T-helper 2 cell treated with Interferon-gamma antibody and Interleukin-4, amounts not matched to agents 5 μg/mL and 100 μg/mL, for 36 hours (primary cell): ENCODE measurements around the gene HIBCH.
"Not testable (repeated sequence)": the region's sequence is repeated elsewhere in the genome, so short reads cannot be mapped to it uniquely, and the experiment has no call there.

Source experiments
- DNase-seq: peaks from one replicate; pipeline ENCODE4 v3.0.0; 2021; ENCODE audit warnings: low spot score
- H3K27ac Mint-ChIP-seq: one replicate; pipeline ENCODE4 v1.8.0; 2021; ENCODE audit warnings: mild to moderate bottlenecking, mixed read lengths
- H3K27me3 Mint-ChIP-seq: one replicate; pipeline ENCODE4 v1.8.0; 2021; ENCODE audit warnings: low read depth, mixed read lengths
- H3K36me3 Mint-ChIP-seq: one replicate; pipeline ENCODE4 v1.8.0; 2021; ENCODE audit warnings: low read depth, mixed read lengths
- H3K4me1 Mint-ChIP-seq: one replicate; pipeline ENCODE4 v1.8.0; 2021; ENCODE audit warnings: low read depth, mixed read lengths
- H3K4me3 Mint-ChIP-seq: one replicate; pipeline ENCODE4 v1.8.0; 2022; ENCODE audit warnings: mild to moderate bottlenecking, moderate library complexity, mixed read lengths
- H3K9me3 Mint-ChIP-seq: one replicate; pipeline ENCODE4 v1.8.0; 2021; ENCODE audit warnings: mixed read lengths

Gene HIBCH

DNA sequence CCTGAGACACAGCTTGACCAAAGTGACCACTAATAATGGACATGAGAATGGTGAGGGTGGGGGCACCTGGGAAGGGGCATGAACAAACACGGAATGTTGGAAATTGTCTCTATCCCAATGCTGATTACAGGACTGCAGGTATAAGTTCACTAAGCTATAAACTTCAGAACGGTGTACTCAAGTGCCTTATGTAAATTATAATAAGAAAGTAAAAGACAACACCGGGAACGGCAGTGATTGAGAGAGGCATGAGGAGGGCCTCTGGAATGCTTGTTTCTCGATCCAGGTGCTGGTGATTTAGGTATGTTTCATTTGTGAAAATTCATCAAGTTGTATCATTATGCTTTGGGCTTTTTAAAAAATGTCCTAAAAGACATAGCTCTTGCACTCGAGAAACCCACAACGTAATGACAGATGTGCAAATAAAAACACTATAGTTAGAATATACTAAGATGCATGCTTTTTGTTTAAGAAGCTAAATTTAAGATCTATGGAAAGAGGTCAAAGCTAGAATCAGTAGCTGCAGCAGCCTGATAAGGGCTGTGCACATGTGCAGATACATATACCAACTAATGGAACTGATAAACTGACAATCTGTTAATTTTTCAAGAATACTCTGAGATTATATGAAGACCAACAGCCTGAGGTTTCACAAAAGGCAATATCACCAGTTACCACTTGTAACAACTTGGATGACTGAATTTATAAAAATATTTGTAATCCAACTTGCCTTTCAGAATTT is 7.6 kb downstream of the HIBCH start:
- H3K36me3 Mint-ChIP-seq: peaks cover 3% of the 10 kb centered on the region
- no peak overlapping the region for H3K27ac Mint-ChIP-seq
- H3K4me1 Mint-ChIP-seq: peaks cover 16% of the 10 kb centered on the region
- no peaks in the 10 kb centered on the region for H3K9me3 Mint-ChIP-seq
- no peaks in the 10 kb centered on the region for H3K27me3 Mint-ChIP-seq
- DNase-seq: no peak
- H3K4me3 Mint-ChIP-seq: no peak overlapping the region

DNA sequence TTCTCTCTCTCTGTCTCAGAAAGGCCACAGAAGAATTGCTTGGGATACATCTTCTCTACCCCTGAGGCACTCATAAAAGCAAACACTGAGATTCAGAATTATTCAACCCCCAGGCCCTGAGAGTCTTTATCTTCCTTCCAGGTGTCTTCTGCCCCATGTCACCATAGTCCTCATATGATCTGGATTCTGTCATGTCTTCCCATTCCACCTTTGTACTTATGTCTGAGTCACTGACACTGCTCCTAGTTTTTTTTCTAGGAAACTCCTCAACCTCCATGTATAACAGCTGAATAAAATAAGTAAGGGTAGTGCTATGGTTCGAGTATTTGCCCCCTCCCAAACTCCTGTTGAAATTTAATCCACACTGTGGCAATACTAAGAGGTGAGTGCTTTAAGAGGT is 11.6 kb downstream of the HIBCH start:
- Mint-ChIP-seq H3K9me3 (no peaks in the 10 kb centered on the region), H3K4me3 (no peak overlapping the region), H3K27me3 (no peaks in the 10 kb centered on the region), H3K36me3 (peaks cover 8% of the 10 kb centered on the region), H3K27ac (no peak overlapping the region), H3K4me1 (peaks cover 3% of the 10 kb centered on the region)
- no peak for DNase-seq

DNA sequence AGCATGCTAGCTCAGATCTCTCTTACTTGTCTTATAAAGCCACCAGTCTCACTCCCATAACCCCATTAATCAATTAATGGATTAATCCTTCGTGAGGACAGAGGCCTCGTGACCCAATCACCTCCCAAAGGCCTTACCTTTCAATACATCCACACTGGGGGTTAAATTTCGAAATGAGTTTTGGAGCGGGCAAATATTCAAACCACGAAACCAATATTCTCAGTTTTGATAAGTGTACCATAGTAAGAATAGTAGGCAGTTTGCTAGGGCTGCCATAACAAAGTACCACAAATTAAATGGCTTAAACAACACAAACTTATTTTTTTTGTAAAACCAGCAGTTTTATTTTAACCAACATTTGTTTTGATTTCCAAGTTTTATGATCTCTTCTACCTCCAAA is 15.2 kb downstream of the HIBCH start:
- H3K36me3 Mint-ChIP-seq: peaks cover 20% of the 10 kb centered on the region

DNA sequence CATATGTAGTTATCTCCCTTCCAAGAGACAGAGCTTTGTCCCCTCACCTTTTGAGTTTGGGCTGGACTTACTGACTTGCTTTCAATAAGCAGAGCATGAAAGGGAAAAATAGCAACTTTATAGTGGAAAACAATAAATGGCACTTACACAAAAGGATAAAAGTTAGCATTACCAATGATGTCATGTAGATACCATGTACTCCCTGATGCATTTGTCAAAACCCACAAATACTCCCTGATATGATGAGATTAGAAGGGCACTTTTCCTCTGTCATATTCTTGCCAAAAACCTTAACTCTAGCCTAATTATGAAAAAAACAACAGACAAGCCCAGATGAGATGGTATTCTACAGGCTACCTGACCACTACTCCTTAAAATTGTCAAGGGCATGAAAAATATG is 16.0 kb downstream of the HIBCH start:
- Mint-ChIP-seq H3K4me1 (peaks cover 3% of the 10 kb centered on the region), H3K36me3 (peaks cover 20% of the 10 kb centered on the region), H3K4me3 (no peak overlapping the region), H3K27ac (no peak overlapping the region), H3K27me3 (no peaks in the 10 kb centered on the region), H3K9me3 (peaks cover 11% of the 10 kb centered on the region)
- no peak for DNase-seq

More for the DNA sequence above, 15.2 kb downstream of the HIBCH start:
- H3K27ac Mint-ChIP-seq: no peak overlapping the region
- DNase-seq: no peak
- peaks cover 11% of the 10 kb centered on the region for H3K9me3 Mint-ChIP-seq
- peaks cover 3% of the 10 kb centered on the region for H3K4me1 Mint-ChIP-seq
- no peak overlapping the region for H3K4me3 Mint-ChIP-seq
- no peaks in the 10 kb centered on the region for H3K27me3 Mint-ChIP-seq

DNA sequence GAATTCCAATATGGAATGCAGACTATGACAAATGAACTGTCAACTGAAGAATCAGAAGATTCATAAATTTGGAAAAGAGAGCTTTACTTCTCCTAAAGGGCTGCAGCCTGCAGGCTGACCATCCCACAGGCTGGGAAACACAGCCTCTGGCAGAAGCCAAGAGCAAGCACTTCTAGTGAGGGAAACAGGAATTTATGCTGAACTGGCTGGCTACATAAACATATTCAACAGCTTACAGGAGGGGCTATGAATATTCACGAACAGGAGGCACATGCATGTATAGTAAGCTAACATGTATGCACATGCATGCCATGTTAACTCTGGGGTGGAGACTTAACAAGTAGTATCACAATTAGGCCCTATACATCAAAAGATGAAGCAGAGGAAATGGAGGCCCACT is 17.6 kb downstream of the HIBCH start:
- peaks cover 2% of the 10 kb centered on the region for H3K4me1 Mint-ChIP-seq
- H3K27ac Mint-ChIP-seq: no peak overlapping the region
- H3K27me3 Mint-ChIP-seq: no peaks in the 10 kb centered on the region
- H3K4me3 Mint-ChIP-seq: no peak overlapping the region
- H3K9me3 Mint-ChIP-seq: peaks cover 11% of the 10 kb centered on the region
- DNase-seq: no peak
- peaks cover 29% of the 10 kb centered on the region for H3K36me3 Mint-ChIP-seq

DNA sequence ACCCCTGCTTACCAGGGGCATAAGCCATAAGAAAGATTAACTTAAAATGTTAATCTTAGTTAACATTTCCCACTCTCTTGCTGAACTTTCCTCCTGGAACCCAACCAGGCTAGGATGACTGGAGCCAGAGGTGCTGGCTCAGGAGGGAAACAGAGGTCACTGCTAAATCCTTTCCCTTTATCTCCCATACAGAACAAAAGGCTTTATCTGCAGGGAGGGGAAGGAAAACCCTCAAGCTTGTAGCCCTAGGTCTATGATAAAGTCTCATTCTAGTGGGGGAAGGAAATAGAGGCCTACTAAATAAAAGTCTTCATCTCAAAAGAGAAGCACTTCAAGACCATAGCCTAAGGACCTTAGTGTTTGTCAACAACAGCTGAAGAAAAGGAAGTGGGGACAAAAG is 18.6 kb downstream of the HIBCH start:
- Mint-ChIP-seq H3K27ac (no peak overlapping the region), H3K4me3 (no peak overlapping the region), H3K4me1 (peaks cover 2% of the 10 kb centered on the region), H3K27me3 (no peaks in the 10 kb centered on the region), H3K36me3 (peaks cover 26% of the 10 kb centered on the region), H3K9me3 (peaks cover 11% of the 10 kb centered on the region)
- no peak for DNase-seq

DNA sequence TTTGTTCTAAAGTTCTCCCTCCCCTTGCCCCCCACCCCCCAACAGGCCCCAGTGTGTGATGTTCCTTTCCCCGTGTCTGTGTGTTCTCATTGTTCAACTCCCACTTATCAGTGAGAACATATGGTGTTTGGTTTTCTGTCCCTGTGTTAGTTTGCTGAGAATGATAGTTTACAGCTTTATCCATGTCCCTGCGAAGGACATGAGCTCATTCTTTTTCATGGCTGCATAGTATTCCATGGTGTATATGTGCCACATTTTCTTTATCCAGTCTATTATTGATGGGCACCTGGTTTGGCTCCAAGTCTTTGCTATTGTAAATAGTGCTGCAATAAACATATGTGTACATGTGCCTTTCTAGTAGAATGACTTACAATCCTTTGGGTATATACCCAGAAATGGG is 21.7 kb downstream of the HIBCH start:
- peaks cover 33% of the 10 kb centered on the region for H3K36me3 Mint-ChIP-seq
- peaks cover 11% of the 10 kb centered on the region for H3K9me3 Mint-ChIP-seq
- not testable (repeated sequence) for H3K27ac Mint-ChIP-seq, H3K4me1 Mint-ChIP-seq, DNase-seq, H3K4me3 Mint-ChIP-seq, H3K27me3 Mint-ChIP-seq

DNA sequence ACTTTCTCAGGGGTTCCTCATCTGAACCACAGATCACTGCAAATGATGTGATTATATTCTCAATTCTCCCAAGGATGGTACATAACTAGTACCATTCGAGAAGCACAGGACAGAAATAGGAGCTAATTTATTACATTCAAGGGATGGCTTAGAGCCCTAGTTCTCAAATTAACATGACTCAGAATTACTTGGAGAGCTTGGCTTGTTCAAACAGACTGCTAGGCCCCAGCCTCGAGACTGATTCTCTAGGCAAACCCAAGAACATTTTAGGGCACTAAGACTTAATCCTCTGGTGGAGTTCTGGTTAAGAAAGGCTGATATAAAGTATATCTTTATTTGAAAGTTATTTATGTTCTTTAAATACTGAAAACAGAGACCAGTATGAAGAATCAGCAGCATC is 35.8 kb downstream of the HIBCH start:
- peaks cover 10% of the 10 kb centered on the region for H3K36me3 Mint-ChIP-seq
- no peak overlapping the region for H3K4me3 Mint-ChIP-seq
- H3K4me1 Mint-ChIP-seq: no peaks in the 10 kb centered on the region
- H3K27ac Mint-ChIP-seq: no peak overlapping the region
- H3K9me3 Mint-ChIP-seq: no peaks in the 10 kb centered on the region
- no peaks in the 10 kb centered on the region for H3K27me3 Mint-ChIP-seq
- no peak for DNase-seq

DNA sequence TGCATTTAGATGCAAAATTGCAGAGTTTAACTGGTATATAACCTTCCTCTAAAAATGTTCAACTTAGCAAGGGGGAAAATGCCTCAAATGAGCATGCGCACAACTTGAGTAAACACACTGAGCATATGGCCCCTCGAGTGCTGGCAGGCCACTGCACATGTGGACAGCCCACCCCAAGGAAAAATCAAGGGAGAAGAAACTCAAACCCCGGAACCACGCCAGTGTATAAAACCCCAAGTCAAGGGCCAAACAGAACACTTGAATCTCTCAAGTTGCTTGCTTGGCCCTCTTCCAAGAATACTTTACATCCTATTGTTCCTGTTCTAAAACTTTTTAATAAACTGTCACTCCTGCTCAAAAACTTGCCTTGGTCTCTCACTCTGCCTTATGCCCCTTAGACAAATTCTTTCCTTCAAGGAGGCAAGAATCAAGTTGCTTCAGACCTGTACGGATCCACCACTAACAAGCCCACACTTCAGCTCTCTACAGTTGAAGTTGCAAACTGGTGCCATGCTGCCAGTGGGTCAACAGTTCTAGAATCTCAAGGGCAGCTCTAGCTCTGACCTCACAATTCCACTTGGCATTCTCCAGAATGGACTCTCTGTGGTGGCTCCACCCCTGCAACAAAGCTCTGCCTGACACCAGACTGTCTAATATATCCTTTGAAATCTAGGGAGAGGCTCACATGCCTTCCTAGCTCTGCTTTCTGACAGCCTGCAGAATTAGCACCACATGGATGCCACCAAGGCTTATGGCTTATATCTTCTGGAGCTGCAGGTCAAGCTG is 38.9 kb downstream of the HIBCH start:
- H3K9me3 Mint-ChIP-seq: no peaks in the 10 kb centered on the region
- no peak for DNase-seq
- H3K27me3 Mint-ChIP-seq: no peaks in the 10 kb centered on the region
- peaks cover 3% of the 10 kb centered on the region for H3K4me1 Mint-ChIP-seq
- H3K36me3 Mint-ChIP-seq: peaks cover 7% of the 10 kb centered on the region
- no peak overlapping the region for H3K27ac Mint-ChIP-seq
- no peak overlapping the region for H3K4me3 Mint-ChIP-seq

DNA sequence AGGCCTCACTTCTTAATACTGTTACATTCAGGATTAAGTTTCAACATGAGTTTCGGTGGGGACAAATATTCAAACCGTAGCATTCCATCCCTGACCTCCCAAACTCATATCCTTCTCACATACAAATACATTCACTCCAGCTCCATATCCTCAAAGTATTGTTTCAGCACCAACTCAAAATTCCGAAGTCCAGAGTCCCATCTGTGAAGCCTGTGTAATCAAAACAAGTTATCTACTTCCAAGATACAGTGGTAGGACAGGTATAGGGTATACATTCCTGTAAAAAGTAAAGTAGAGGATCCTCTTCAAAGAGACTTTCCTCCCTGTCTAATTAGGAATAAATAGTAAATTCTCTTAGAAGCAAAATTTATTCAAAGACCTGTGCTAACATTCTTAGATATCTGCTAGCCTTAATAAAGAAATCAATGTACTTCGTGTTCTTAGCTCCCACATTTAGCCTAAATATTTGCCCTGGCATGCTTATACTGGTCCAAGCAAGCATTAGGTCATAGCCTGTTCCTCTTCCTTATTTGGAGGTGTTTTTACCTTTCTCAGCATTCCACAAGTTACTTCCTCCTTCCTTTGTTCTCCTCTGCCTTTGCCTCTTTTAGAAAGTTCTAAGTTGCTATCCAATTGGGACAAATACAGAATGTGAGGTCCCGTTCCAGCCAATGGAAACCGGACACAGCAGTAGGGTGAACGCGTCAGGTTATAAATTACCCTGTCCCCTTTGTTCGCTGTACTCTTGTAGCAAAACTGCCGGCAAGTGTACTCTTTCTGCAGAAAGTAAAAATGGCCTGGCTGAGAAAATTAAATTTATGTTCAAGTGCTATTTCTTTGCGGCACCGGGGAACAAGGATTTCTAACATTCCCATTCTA is 40.1 kb downstream of the HIBCH start:
- not testable (repeated sequence) for H3K27me3 Mint-ChIP-seq, H3K27ac Mint-ChIP-seq, H3K36me3 Mint-ChIP-seq, H3K4me1 Mint-ChIP-seq, H3K9me3 Mint-ChIP-seq, H3K4me3 Mint-ChIP-seq, DNase-seq

DNA sequence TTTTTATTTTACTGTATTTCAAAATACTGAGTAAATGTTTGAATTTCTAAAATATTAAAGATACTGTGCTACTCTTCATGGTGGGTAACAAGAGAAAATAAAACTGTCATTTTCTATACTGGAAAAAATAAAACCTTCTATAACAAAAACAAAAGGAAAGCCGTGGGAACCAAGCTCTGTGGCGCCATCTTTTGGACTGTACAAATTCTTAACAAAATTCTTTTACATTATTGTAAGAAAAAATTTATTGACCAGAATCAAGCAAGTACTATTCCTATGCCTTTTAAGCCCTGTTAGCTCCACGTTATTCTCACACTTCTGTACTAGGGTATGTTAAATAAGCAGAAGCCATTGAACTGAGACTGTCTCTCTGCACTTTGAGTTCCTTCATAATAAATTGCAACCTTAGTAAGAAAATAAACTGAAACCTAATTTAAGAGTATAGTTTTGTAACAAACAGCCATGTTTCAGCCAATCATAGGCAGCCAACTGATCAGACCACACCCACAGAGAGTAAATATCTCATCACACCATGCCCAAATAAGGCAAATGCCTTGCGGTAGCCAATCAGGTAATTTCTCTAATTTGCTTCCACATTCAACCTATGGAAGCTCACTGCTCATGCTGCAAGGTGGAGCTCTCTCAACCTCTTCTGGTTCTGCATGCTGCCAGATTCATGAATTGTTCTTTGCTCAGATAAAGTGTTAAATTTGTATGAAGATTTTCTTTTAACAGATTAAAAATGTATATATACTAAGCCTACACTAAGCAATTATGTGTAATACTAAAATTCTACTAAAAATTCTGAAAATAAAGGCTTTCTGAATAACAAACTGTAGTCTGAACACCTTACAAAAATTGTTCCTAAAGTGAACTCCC is 42.2 kb downstream of the HIBCH start:
- Mint-ChIP-seq H3K9me3 (no peaks in the 10 kb centered on the region), H3K4me1 (peaks cover 3% of the 10 kb centered on the region), H3K27ac (no peak overlapping the region), H3K4me3 (no peak overlapping the region), H3K36me3 (peaks cover 4% of the 10 kb centered on the region), H3K27me3 (no peaks in the 10 kb centered on the region)
- no peak for DNase-seq

DNA sequence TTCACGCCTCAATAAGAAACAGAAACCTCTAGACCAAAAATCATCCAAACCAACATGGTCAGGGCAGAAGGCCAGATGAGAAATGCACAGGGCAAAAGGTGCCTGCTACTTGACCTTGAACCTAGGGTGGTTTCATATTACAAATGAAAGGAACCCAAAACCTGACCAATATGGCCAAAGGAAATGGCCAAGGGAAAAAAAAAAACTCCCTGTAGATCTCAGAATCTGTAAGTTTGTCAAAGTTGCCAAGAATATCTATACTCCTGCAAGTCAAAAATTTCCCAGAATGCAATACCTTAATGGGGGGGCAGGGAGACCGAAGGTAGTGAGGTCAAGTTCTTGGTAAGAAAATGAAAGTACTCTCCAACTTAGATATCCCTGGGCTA is 47.2 kb downstream of the HIBCH start:
- Mint-ChIP-seq H3K36me3 (peaks cover 8% of the 10 kb centered on the region), H3K27me3 (no peaks in the 10 kb centered on the region)

DNA sequence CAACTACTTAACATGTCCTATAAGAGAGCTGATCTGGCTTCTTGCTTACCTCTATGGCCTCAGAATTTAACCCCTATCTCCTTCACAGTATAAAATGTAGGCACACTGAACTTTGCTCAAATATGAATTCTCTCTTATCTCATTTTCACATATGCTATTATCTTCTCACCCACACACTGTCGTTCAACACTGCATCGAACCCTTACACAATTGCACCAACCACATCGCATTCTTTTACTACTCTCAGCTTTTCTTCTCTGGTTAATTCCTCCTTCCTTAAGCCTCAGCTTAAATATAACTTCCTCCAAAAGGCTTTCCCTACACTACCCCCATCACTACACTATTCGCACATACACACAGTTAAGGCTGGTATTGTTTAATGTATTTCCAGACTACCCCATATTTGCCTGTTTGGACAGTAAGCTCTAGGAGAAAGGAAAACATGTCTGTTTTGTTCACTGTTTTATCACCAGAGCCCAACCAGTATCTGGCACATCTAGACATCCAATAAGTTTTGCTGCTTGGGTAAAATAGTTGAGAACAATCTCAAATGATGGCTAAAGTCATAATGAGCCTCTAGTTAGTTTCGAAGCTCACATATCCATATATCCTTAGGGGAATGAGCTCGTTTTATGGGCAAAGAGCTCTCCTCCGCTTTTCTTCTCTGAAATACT is 47.7 kb downstream of the HIBCH start:
- no peaks in the 10 kb centered on the region for H3K9me3 Mint-ChIP-seq
- H3K4me1 Mint-ChIP-seq: no peaks in the 10 kb centered on the region
- no peaks in the 10 kb centered on the region for H3K27me3 Mint-ChIP-seq
- no peak overlapping the region for H3K4me3 Mint-ChIP-seq
- H3K27ac Mint-ChIP-seq: no peak overlapping the region
- peaks cover 8% of the 10 kb centered on the region for H3K36me3 Mint-ChIP-seq
- DNase-seq: no peak

More for the DNA sequence above, 47.2 kb downstream of the HIBCH start:
- no peak for DNase-seq
- peaks cover 2% of the 10 kb centered on the region for H3K4me1 Mint-ChIP-seq
- no peak overlapping the region for H3K4me3 Mint-ChIP-seq
- no peak overlapping the region for H3K27ac Mint-ChIP-seq
- H3K9me3 Mint-ChIP-seq: no peaks in the 10 kb centered on the region
